Lung (tissue), 12 donors: ENCODE measurements around the gene SPTBN1. TPM values are rescaled to one million over a fixed set of nuclear protein-coding genes. Genes with fewer than 3 reads are reported as not detected.

Experiments used
- ATAC-seq: fragments of 200-7000 bp; cut with Tn5 transposase; one replicate; pipeline ENCODE4 v1.9.1; 2020; ENCODE audit warnings: moderate number of reproducible peaks; ENCODE audit not compliant: insufficient read depth, low FRiP score
- DNase-seq, 3 donors: peaks; one replicate each; pipeline ENCODE4 v3.0.0-alpha.2; 2013 to 2017
- H3K27ac ChIP-seq, 2 donors: one replicate each; pipeline ENCODE4 v1.5.1; 2013; ENCODE audit warnings: mild to moderate bottlenecking in 2 of 2, moderate library complexity in 2 of 2, control low read depth in 1 of 2, inconsistent platforms in 1 of 2, low read depth in 1 of 2, low read length in 1 of 2
- H3K27me3 ChIP-seq, 3 donors: one replicate each; pipeline ENCODE4 v1.5.1; 2013; ENCODE audit warnings: low read length in 2 of 3; ENCODE audit not compliant: control insufficient read depth in 3 of 3, insufficient read depth in 3 of 3
- H3K36me3 ChIP-seq, 4 donors: one replicate each; pipeline ENCODE4 v1.5.1; 2013; ENCODE audit warnings: low read length in 4 of 4, mild to moderate bottlenecking in 1 of 4, moderate library complexity in 1 of 4; ENCODE audit not compliant: control insufficient read depth in 4 of 4, insufficient read depth in 4 of 4
- H3K4me1 ChIP-seq, 5 donors: one replicate each; pipeline ENCODE4 v1.5.1; 2013; ENCODE audit warnings: low read length in 5 of 5, mild to moderate bottlenecking in 2 of 5, moderate library complexity in 1 of 5; ENCODE audit not compliant: control insufficient read depth in 5 of 5, insufficient read depth in 5 of 5
- H3K4me3 ChIP-seq: one replicate; pipeline ENCODE4 v1.5.1; 2013; ENCODE audit warnings: mild to moderate bottlenecking, control low read depth, moderate library complexity
- H3K9ac ChIP-seq, 2 donors: one replicate each; pipeline ENCODE4 v1.5.1; 2013; ENCODE audit warnings: low read length in 2 of 2, control low read depth in 1 of 2; ENCODE audit not compliant: insufficient read depth in 1 of 2
- H3K9me3 ChIP-seq, 4 donors: one replicate each; pipeline ENCODE4 v1.5.1; 2013; ENCODE audit warnings: low read length in 3 of 4, mild to moderate bottlenecking in 1 of 4, moderate library complexity in 1 of 4; ENCODE audit not compliant: control insufficient read depth in 4 of 4, insufficient read depth in 3 of 4
- CTCF ChIP-seq: IDR thresholded peaks from 2 replicates; pipeline ENCODE4 v1.5.1; 2012; ENCODE audit warnings: mild to moderate bottlenecking; ENCODE audit errors: control extremely low read depth, extremely low read depth
- WGBS, 2 donors: extraction: QIAGEN DNeasy Blood & Tissue Kit; methylation state at CpG; one replicate each; pipeline ENCODE4 v1.1.7; 2013; 5-methylcytosine and 5-hydroxymethylcytosine counted together
- polyA plus RNA-seq, 2 donors: library from polyadenylated mRNA; stranded (reverse); fragments of 200-250 nt; gene quantifications; one replicate each; pipeline ENCODE4 v1.2.1, GENCODE V29; 2013
- total RNA-seq, 2 donors: library from RNA; depleted of rRNA in 1 of 2; stranded (reverse); fragments of >200 nt in 1 of 2; gene quantifications; one replicate each; pipeline ENCODE4 v1.2.1, GENCODE V29; 2014 to 2021
- donor health status: control.
- donor health status: control.
- donor health status: Bipolar disorder and iron deficiency.
- donor health status: healthy.
- donor health status: DM: yes; HTN: yes; CAD: no.

SPTBN1 gene
- total and polyA plus RNA-seq, 4 donors = 89.4 to 715 (median 275) TPM

GRCh38 chr2:54523324-54523959 lies 67.3 kb downstream of the SPTBN1 start:
- WGBS, 2 donors = 73 to 88% methylated on average over 4 of the region's 4 CpGs
- no peak for TF ChIP-seq CTCF
- ATAC-seq (no peak), DNase-seq (peak in 1 of 3 donors; percentile 32)
- peaks cover 8 to 23% (median 12%) of the 10 kb centered on the region in 4 donors for H3K36me3 ChIP-seq
- H3K4me3 ChIP-seq = no peak overlapping the region
- H3K9me3 ChIP-seq = no peaks in the 10 kb centered on the region
- H3K4me1 ChIP-seq = peaks cover 5 to 58% (median 17%) of the 10 kb centered on the region in 5 donors
- no peaks in the 10 kb centered on the region for H3K27me3 ChIP-seq
- H3K27ac ChIP-seq = peak overlapping the region; percentile 55 to 77
- no peak overlapping the region for H3K9ac ChIP-seq

DNA sequence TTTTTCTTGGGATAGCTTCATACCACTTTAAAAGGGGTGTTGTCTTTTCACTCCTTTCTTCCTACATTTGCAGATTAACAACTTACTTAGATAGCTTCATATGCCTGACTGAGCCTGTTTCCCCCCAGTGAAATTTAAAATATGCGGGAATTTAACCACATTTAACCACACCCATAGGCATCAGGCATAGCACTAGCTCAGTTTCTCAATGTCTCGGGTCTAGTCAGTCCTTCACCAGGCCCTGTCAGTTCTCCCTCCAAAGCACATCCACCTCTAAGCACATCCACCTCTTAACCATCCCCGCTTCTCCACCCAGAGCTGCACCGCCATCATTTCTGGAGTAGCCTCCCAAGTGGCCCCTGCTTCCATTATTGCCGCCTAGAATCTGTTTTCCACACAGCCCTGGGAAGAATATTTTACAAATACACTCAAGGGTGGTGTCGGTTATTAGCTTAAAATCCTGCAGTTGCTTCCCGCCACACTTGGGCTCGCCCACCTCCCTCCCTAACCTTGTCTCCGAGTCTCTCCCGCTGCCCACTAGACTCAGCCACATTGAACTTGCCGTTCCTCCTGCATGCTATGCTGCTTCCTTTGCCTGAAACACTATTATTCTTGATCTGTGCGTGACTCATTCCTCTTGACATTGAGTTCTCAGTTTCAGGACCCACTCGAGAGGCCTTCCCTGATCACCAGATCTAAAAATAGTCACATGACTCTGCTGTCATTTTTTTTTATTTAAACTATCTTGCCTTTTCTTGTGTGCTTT lies 68.3 kb downstream of the SPTBN1 start:
- peak overlapping the region; percentile 55 to 69 for H3K27ac ChIP-seq
- DNase-seq = peak in 1 of 3 donors; percentile 38
- H3K4me3 ChIP-seq = no peak overlapping the region
- no peak for TF ChIP-seq CTCF
- H3K36me3 ChIP-seq = peaks cover 11 to 29% (median 15%) of the 10 kb centered on the region in 4 donors
- H3K4me1 ChIP-seq = peaks cover 5 to 56% (median 13%) of the 10 kb centered on the region in 5 donors
- WGBS, 2 donors = 46 to 61% methylated on average over 13 of the region's 13 CpGs
- peak; percentile 59 for ATAC-seq
- no peak overlapping the region for H3K9ac ChIP-seq
- no peaks in the 10 kb centered on the region for H3K9me3 ChIP-seq
- no peaks in the 10 kb centered on the region for H3K27me3 ChIP-seq

DNA sequence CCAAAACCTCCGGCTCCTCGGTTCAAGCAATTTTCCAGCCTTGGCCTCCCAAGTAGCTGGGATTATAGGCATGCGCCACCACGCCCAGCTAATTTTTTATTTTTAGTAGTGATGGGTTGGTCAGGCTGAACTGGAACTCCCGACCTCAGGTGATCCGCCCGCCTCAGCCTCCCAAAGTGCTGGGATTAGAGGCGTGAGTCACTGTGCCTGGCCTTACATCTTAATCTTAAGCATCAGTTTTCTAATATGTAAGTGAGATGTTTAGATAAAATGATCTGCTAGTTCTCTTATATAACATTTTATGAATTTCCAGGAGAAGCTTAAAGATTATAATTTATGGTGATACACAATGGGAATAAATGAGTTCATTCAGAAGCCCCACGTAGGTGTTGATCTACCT lies 69.2 kb downstream of the SPTBN1 start:
- Histone ChIP-seq H3K36me3 (peaks cover 11 to 35% (median 19%) of the 10 kb centered on the region in 4 donors), H3K4me3 (no peak overlapping the region), H3K4me1 (peaks cover 5 to 47% (median 9%) of the 10 kb centered on the region in 5 donors), H3K27ac (peak overlapping the region; percentile 26 to 55), H3K9me3 (no peaks in the 10 kb centered on the region), H3K27me3 (no peaks in the 10 kb centered on the region), H3K9ac (no peak overlapping the region)
- TF ChIP-seq CTCF = no peak
- 93 to 94% methylated on average over 9 of the region's 9 CpGs for WGBS, 2 donors
- ATAC-seq = no peak
- DNase-seq = no peak
